ENCODE data around the gene VPS37C. TPM values are rescaled to one million over a fixed set of nuclear protein-coding genes. Genes with fewer than 3 reads are reported as not detected.

The VPS37C gene
- polyA plus RNA-seq, 1 of the 3 experiments (the other 2 are of a cell fraction) = 15.2 TPM

DNA sequence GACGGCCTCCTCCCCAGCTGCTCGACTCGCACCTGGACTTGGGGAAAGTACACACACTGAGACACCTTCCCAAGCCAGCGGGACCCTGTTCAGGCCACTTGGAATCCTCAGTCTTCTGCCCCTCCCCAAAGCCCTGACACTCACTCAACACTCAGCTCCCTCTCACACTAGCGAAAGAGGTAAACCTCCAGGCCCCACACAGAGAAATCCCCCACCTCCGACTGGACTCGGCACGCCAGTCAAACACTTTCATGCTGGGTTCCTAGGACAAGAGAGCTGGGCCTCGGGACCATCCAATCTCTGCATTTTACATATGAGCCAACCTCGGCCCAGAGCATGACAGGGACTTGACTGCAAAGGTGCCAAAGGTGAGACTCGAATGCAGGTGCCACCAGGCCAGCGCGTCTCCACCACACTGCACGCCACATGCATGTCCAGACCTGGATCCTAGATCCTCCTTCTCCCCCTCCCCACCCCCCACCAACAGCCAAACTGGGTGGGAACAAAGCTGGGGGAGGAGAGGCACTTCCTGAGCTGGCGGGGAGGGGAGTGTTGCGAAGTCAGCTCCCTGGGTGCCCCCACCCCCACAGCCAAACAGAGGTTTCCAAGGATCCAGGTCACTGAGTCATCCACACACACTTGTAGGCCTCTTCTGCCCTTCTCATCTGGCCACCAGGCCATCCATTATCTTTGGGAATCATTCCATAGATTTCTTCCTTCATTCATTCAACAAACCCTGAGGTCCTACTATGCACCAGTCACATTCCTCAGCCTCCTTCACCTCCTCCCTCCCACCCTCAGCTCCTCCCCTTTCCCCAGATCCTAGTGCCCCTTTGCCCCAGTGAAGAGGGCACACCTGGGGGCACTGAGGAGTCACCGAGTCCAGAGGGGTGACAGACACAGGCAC, 69.6 kb downstream of the VPS37C start:
- no peak for DNase-seq
- Histone ChIP-seq H3K79me2 (ENCODE audit: insufficient read depth) (no peaks in the 10 kb centered on the region), H4K20me1 (ENCODE audit: insufficient read depth) (no peaks in the 10 kb centered on the region), H3K9me2 (no peaks in the 10 kb centered on the region), H3K4me1 (ENCODE audit: control insufficient read depth in 1 of 2, insufficient read depth in 2 of 2, low read depth in 1 of 2, low read length in 1 of 2) (no peaks in the 10 kb centered on the region), H3K9me3 (no peaks in the 10 kb centered on the region), H3K27ac (ENCODE audit: low read depth in 2 of 2, low read length in 1 of 2) (no peak overlapping the region), H3K27me3 (ENCODE audit: insufficient read depth) (no peaks in the 10 kb centered on the region; the same call in 1 of the 2 replicates), H3K36me3 (replicated peaks in 1 of 2; ENCODE audit: control insufficient read depth in 1 of 2, insufficient read depth in 2 of 2, low read length in 1 of 2) (no peaks in the 10 kb centered on the region), H3K4me3 (ENCODE audit: low read depth in 2 of 2, low read length in 1 of 2) (no peak overlapping the region), H2AFZ (ENCODE audit: low read depth) (no peak overlapping the region), H3F3A (replicated peaks; ENCODE audit: insufficient read depth) (no peaks in the 10 kb centered on the region), H3K4me2 (no peak overlapping the region), H3K9ac (no peak overlapping the region)
- TF ChIP-seq NFIC (IDR thresholded peaks at IDR 0.05; ENCODE audit: borderline replicate concordance) (no peak), YY1 (IDR thresholded peaks at IDR 0.05; ENCODE audit: low read depth) (no peak), NRF1 (IDR thresholded peaks at IDR 0.05; ENCODE audit: low read depth, low read length) (no peak), TAF1 (IDR thresholded peaks at IDR 0.05; ENCODE audit: borderline replicate concordance, low read depth, low read length) (no peak), GATA2 (CRISPR knock-in tag; IDR thresholded peaks at IDR 0.05) (no peak), IRF3 (IDR thresholded peaks at IDR 0.05; ENCODE audit: low read depth, low read length) (no peak), MAX (IDR thresholded peaks at IDR 0.05; ENCODE audit: low read depth) (no peak), MEF2A (IDR thresholded peaks at IDR 0.05; ENCODE audit: borderline replicate concordance, low read depth) (no peak), SMC3 (IDR thresholded peaks at IDR 0.05; ENCODE audit: low read depth, low read length) (no peak), EZH2phosphoT487 (IDR thresholded peaks at IDR 0.05; ENCODE audit: borderline replicate concordance, low read depth) (no peak), RAD21 (IDR thresholded peaks at IDR 0.05; ENCODE audit: low read length) (no peak), GABPA (IDR thresholded peaks at IDR 0.05; ENCODE audit: low read depth) (no peak), POLR2AphosphoS5 (IDR thresholded peaks at IDR 0.05; ENCODE audit: low read depth, low read length) (no peak), ZBTB33 (IDR thresholded peaks at IDR 0.05; ENCODE audit: borderline replicate concordance, low read depth) (no peak)
- TF ChIP-seq, protein P1, sequence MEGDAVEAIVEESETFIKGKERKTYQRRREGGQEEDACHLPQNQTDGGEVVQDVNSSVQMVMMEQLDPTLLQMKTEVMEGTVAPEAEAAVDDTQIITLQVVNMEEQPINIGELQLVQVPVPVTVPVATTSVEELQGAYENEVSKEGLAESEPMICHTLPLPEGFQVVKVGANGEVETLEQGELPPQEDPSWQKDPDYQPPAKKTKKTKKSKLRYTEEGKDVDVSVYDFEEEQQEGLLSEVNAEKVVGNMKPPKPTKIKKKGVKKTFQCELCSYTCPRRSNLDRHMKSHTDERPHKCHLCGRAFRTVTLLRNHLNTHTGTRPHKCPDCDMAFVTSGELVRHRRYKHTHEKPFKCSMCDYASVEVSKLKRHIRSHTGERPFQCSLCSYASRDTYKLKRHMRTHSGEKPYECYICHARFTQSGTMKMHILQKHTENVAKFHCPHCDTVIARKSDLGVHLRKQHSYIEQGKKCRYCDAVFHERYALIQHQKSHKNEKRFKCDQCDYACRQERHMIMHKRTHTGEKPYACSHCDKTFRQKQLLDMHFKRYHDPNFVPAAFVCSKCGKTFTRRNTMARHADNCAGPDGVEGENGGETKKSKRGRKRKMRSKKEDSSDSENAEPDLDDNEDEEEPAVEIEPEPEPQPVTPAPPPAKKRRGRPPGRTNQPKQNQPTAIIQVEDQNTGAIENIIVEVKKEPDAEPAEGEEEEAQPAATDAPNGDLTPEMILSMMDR (IDR thresholded peaks at IDR 0.05) = no peak
- CTCF ChIA-PET = interaction anchor here (1.2 kb wide), 1 partner anchor 11 kb away, joined by 3 read pairs; no protein-coding TSS in a partner anchor
- 71% methylated on average over 6 of the region's 17 CpGs for WGBS (ENCODE audit: low lambda C conversion rate)
- POLR2A ChIA-PET = no interaction called here
